ENCODE measurements around the gene SCO2. TPM values are rescaled to one million over a fixed set of nuclear protein-coding genes. Genes with fewer than 3 reads are reported as not detected.

The SCO2 gene
- total and polyA plus RNA-seq, 2 of the 13 experiments (the other 11 are each of a cell fraction or from before 2014, with no cell fraction given) = 0.32 to 3.7 TPM

DNA sequence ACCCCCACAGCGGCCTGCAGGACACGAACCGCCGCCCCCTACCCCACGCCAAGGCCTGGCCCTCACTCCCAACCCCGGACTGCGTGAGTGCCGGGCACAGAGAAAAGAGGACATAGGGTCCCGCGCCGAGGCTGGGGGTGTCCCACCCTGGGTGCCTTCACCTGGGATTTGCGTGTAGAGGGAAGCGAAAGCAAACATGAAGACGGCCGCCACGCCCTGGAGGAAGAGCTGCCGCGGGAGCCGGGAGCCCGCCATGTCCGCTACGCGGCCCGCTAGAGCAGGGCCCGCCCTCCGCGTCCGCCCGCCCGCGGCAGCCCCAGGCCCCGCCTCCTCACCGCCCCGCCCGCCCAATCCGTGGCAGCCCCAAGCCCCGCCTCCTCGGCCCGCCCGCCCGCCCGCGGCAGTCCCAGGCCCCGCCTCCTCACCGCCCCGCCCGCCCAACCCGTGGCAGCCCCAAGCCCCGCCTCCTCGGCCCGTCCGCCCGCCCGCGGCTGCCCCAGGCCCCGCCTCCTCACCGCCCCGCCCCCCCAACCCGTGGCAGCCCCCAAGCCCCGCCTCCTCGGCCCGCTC, 17.9 kb downstream of the SCO2 start, which contains the start of gene LMF2 (continued):
- TF ChIP-seq FUBP1 (CRISPR knock-in tag; IDR thresholded peaks at IDR 0.05; ENCODE audit: borderline replicate concordance) (no peak), ATRX (CRISPR knock-in tag; IDR thresholded peaks at IDR 0.05; ENCODE audit: borderline replicate concordance) (no peak), ATF7 (IDR thresholded peaks at IDR 0.05) (no peak), ATF7 (CRISPR knock-in tag; IDR thresholded peaks at IDR 0.05) (0 out of 2 replicates have a peak, but pooled peaks have one; percentile 51), ZNF143 (CRISPR knock-in tag; IDR thresholded peaks at IDR 0.05) (no peak), SRF (IDR thresholded peaks at IDR 0.05; ENCODE audit: low read depth, low read length) (no peak), MLLT10 (CRISPR knock-in tag; IDR thresholded peaks at IDR 0.05) (no peak), RFXAP (CRISPR knock-in tag; IDR thresholded peaks at IDR 0.05; ENCODE audit: borderline replicate concordance) (no peak), TSC22D2 (CRISPR knock-in tag; IDR thresholded peaks at IDR 0.05; ENCODE audit: borderline replicate concordance) (0 out of 2 replicates have a peak, but pooled peaks have one; percentile 51), SRSF1 (optimal IDR thresholded peaks at IDR 0.05; ENCODE audit: low read depth, low read length) (no peak), SNRNP70 (IDR thresholded peaks at IDR 0.05; ENCODE audit: low read depth, low read length) (no peak), TARDBP (CRISPR knock-in tag; IDR thresholded peaks at IDR 0.05) (no peak), ZNF605 (CRISPR knock-in tag; IDR thresholded peaks at IDR 0.05) (peak; percentile 23; the same call in 1 of the 2 replicates), GLI4 (CRISPR knock-in tag; IDR thresholded peaks at IDR 0.05; ENCODE audit: borderline replicate concordance) (no peak), ARNT (IDR thresholded peaks at IDR 0.05) (no peak), ZNF383 (CRISPR knock-in tag; IDR thresholded peaks at IDR 0.05; ENCODE audit: borderline replicate concordance) (no peak), SYNCRIP (IDR thresholded peaks at IDR 0.05; ENCODE audit: insufficient read depth, low read depth, low read length) (no peak)
- TF ChIP-seq, protein P1, sequence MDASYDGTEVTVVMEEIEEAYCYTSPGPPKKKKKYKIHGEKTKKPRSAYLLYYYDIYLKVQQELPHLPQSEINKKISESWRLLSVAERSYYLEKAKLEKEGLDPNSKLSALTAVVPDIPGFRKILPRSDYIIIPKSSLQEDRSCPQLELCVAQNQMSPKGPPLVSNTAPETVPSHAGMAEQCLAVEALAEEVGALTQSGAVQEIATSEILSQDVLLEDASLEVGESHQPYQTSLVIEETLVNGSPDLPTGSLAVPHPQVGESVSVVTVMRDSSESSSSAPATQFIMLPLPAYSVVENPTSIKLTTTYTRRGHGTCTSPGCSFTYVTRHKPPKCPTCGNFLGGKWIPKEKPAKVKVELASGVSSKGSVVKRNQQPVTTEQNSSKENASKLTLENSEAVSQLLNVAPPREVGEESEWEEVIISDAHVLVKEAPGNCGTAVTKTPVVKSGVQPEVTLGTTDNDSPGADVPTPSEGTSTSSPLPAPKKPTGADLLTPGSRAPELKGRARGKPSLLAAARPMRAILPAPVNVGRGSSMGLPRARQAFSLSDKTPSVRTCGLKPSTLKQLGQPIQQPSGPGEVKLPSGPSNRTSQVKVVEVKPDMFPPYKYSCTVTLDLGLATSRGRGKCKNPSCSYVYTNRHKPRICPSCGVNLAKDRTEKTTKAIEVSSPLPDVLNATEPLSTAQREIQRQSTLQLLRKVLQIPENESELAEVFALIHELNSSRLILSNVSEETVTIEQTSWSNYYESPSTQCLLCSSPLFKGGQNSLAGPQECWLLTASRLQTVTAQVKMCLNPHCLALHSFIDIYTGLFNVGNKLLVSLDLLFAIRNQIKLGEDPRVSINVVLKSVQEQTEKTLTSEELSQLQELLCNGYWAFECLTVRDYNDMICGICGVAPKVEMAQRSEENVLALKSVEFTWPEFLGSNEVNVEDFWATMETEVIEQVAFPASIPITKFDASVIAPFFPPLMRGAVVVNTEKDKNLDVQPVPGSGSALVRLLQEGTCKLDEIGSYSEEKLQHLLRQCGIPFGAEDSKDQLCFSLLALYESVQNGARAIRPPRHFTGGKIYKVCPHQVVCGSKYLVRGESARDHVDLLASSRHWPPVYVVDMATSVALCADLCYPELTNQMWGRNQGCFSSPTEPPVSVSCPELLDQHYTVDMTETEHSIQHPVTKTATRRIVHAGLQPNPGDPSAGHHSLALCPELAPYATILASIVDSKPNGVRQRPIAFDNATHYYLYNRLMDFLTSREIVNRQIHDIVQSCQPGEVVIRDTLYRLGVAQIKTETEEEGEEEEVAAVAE (CRISPR knock-in tag; IDR thresholded peaks at IDR 0.05; ENCODE audit: borderline replicate concordance) = no peak
- TF ChIP-seq, protein P2, sequence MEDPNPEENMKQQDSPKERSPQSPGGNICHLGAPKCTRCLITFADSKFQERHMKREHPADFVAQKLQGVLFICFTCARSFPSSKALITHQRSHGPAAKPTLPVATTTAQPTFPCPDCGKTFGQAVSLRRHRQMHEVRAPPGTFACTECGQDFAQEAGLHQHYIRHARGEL (CRISPR knock-in tag; IDR thresholded peaks at IDR 0.05) = no peak
- TF ChIP-seq, protein P3, sequence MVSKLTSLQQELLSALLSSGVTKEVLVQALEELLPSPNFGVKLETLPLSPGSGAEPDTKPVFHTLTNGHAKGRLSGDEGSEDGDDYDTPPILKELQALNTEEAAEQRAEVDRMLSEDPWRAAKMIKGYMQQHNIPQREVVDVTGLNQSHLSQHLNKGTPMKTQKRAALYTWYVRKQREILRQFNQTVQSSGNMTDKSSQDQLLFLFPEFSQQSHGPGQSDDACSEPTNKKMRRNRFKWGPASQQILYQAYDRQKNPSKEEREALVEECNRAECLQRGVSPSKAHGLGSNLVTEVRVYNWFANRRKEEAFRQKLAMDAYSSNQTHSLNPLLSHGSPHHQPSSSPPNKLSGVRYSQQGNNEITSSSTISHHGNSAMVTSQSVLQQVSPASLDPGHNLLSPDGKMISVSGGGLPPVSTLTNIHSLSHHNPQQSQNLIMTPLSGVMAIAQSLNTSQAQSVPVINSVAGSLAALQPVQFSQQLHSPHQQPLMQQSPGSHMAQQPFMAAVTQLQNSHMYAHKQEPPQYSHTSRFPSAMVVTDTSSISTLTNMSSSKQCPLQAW (CRISPR knock-in tag; IDR thresholded peaks at IDR 0.05) = no peak
- TF ChIP-seq, protein P4, sequence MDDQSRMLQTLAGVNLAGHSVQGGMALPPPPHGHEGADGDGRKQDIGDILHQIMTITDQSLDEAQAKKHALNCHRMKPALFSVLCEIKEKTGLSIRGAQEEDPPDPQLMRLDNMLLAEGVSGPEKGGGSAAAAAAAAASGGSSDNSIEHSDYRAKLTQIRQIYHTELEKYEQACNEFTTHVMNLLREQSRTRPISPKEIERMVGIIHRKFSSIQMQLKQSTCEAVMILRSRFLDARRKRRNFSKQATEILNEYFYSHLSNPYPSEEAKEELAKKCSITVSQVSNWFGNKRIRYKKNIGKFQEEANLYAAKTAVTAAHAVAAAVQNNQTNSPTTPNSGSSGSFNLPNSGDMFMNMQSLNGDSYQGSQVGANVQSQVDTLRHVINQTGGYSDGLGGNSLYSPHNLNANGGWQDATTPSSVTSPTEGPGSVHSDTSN (CRISPR knock-in tag; IDR thresholded peaks at IDR 0.05; ENCODE audit: borderline replicate concordance) = no peak

All from HepG2 (cell line).